Mesendoderm (in vitro differentiated cells): ENCODE measurements around the gene KDM4B.
A peak's percentile ranks its signal among the peaks of the same experiment; 100 is the strongest.

Source experiments
- DNase-seq: peaks from one replicate; pipeline ENCODE4 v3.0.0; 2013
- H2AK5ac ChIP-seq: 2 replicates; pipeline ENCODE4 v1.6.1; 2013; ENCODE audit warnings: low read length, inconsistent platforms
- H2BK120ac ChIP-seq: 2 replicates; pipeline ENCODE4 v1.6.1; 2013; ENCODE audit warnings: low read depth, mild to moderate bottlenecking, low read length, moderate library complexity, mixed read lengths
- H2BK15ac ChIP-seq: replicated peaks from 2 replicates; pipeline ENCODE4 v1.6.1; 2013; ENCODE audit warnings: low read depth, mild to moderate bottlenecking, moderate library complexity
- H2BK5ac ChIP-seq: 2 replicates; pipeline ENCODE4 v1.6.1; 2013; ENCODE audit warnings: low read length, inconsistent platforms
- H3K18ac ChIP-seq: 2 replicates; pipeline ENCODE4 v1.6.1; 2013; ENCODE audit warnings: mild to moderate bottlenecking, low read length, mixed read lengths
- H3K23ac ChIP-seq: one replicate; pipeline ENCODE4 v1.6.1; 2013; ENCODE audit warnings: low read length
- H3K27ac ChIP-seq: 2 replicates; pipeline ENCODE4 v1.5.1; 2013; ENCODE audit warnings: low read depth, mild to moderate bottlenecking, inconsistent platforms, low read length, moderate library complexity
- H3K27me3 ChIP-seq: 2 replicates; pipeline ENCODE4 v1.6.1; 2013; ENCODE audit warnings: low read length, control low read depth, mild to moderate bottlenecking, inconsistent platforms; ENCODE audit not compliant: insufficient read depth, poor library complexity
- H3K36me3 ChIP-seq: 2 replicates; pipeline ENCODE4 v1.6.1; 2013; ENCODE audit warnings: low read length, inconsistent platforms; ENCODE audit not compliant: control insufficient read depth, insufficient read depth
- H3K4ac ChIP-seq: one replicate; pipeline ENCODE4 v1.6.1; 2013; ENCODE audit warnings: low read depth, mild to moderate bottlenecking, low read length, moderate library complexity
- H3K4me1 ChIP-seq: 2 replicates; pipeline ENCODE4 v1.6.1; 2013; ENCODE audit warnings: low read depth, low read length, inconsistent platforms; ENCODE audit not compliant: control insufficient read depth
- H3K4me2 ChIP-seq: 2 replicates; pipeline ENCODE4 v1.6.1; 2013; ENCODE audit warnings: low read length
- H3K4me3 ChIP-seq: 2 replicates; pipeline ENCODE4 v1.5.1; 2013; ENCODE audit warnings: mild to moderate bottlenecking, low read length
- H3K56ac ChIP-seq: one replicate; pipeline ENCODE4 v1.6.1; 2013; ENCODE audit warnings: low read length
- H3K79me1 ChIP-seq: 2 replicates; pipeline ENCODE4 v1.6.1; 2013; ENCODE audit warnings: low read length, inconsistent platforms
- H3K79me2 ChIP-seq: 2 replicates; pipeline ENCODE4 v1.6.1; 2013; ENCODE audit warnings: mild to moderate bottlenecking, low read length; ENCODE audit not compliant: control insufficient read depth, insufficient read depth
- H3K9ac ChIP-seq: 2 replicates; pipeline ENCODE4 v1.6.1; 2013; ENCODE audit warnings: low read length, inconsistent platforms
- H4K5ac ChIP-seq: one replicate; pipeline ENCODE4 v1.6.1; 2013; ENCODE audit warnings: low read length
- H4K8ac ChIP-seq: one replicate; pipeline ENCODE4 v1.6.1; 2013; ENCODE audit warnings: low read depth, mild to moderate bottlenecking, control low read depth, low read length, moderate library complexity
- WGBS: extraction: QIAGEN DNeasy Blood & Tissue Kit; methylation state at CpG from one replicate; pipeline ENCODE4 v1.1.7; 2013; ENCODE audit warnings: low lambda C conversion rate, missing lambda C conversion rate; ENCODE audit not compliant: insufficient coverage; ENCODE audit errors: extremely low coverage; 5-methylcytosine and 5-hydroxymethylcytosine counted together

The KDM4B gene

DNA sequence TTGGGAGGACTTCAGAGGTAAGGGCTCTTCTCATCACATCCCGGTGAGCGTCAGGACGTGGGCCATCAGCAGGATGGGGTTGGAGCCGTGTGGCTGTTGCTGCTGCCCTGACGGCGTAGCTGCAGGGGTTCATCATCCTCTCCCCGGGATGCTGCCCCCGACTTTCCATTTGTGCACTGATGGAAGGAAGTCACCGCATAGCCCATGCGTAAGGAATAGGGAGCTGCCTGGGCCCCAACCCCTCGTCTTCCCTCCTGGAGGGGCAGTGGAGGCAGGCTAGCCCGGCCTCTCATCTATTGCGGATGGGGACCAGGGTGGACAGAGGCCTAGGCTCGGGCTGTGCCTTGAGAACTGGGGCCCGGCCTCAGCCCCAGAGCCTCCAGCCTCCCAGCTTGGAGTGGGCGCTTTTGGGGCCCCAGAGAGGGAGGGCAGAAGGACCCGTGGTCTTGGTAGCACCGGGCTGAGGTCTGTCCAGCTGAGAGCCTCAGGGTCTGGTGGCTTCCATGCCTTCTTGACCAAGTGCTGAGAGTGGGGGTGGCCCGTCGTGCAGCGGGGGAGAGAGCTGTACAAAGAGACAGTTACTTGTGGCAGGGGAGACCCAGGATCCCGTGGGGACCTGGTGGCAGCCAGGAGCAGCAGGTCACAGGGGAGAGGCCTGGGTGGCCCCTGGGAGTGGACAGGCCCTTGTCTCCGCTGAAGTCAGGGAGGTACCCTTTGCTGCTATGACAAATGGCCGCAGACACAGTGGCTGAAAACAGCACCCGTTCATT, 44.0 kb downstream of the KDM4B start:
- H3K79me1 ChIP-seq, result peaks cover 7% of the 10 kb centered on the region
- no peaks in the 10 kb centered on the region for H3K4me1 ChIP-seq
- no peak overlapping the region for H3K4me3 ChIP-seq
- H3K79me2 ChIP-seq, result peaks cover 3% of the 10 kb centered on the region
- H3K27me3 ChIP-seq, result no peaks in the 10 kb centered on the region
- H2BK5ac ChIP-seq, result no peak overlapping the region
- H3K23ac ChIP-seq, result no peak overlapping the region
- H3K18ac ChIP-seq, result no peak overlapping the region
- no peaks in the 10 kb centered on the region for H3K36me3 ChIP-seq
- no peak overlapping the region for H3K4me2 ChIP-seq
- DNase-seq, result no peak
- no peak overlapping the region for H2BK120ac ChIP-seq
- no peak overlapping the region for H4K8ac ChIP-seq
- H2AK5ac ChIP-seq, result no peak overlapping the region
- no peak overlapping the region for H3K9ac ChIP-seq
- H2BK15ac ChIP-seq, result no peak overlapping the region
- no peak overlapping the region for H3K27ac ChIP-seq
- H3K4ac ChIP-seq, result no peak overlapping the region
- no CpG with 5 or more reads among the region's 25 CpGs for WGBS
- H3K56ac ChIP-seq, result no peak overlapping the region
- H4K5ac ChIP-seq, result no peak overlapping the region

DNA sequence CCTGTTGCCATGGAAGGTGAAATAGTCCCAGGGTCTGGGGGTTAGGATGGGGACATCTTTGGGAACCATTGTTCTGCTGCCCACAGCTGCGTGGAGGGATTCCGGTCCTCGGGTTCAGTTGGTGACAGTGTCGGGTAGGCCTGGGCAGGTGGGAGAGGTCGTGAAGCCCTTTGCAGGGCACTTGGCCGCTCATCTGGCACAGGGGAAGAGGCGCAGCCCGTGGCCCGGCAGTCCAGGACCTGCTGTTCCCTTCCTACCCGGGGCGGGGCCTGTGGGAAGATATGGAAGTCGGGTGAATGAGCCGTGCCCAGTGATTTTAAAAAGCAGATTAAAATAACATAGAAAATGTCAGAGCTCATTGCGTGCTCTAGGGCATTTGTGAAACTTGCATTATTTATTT, 44.8 kb downstream of the KDM4B start:
- Histone ChIP-seq H4K8ac (no peak overlapping the region), H3K79me1 (peaks cover 7% of the 10 kb centered on the region), H3K27ac (no peak overlapping the region), H2BK15ac (no peak overlapping the region), H3K4me2 (no peak overlapping the region), H3K4me1 (no peaks in the 10 kb centered on the region), H2BK5ac (no peak overlapping the region), H2AK5ac (no peak overlapping the region), H3K9ac (no peak overlapping the region), H3K36me3 (no peaks in the 10 kb centered on the region), H3K18ac (no peak overlapping the region), H3K79me2 (peaks cover 3% of the 10 kb centered on the region), H3K56ac (no peak overlapping the region), H2BK120ac (no peak overlapping the region), H3K4me3 (no peak overlapping the region), H3K4ac (no peak overlapping the region), H3K27me3 (no peaks in the 10 kb centered on the region), H4K5ac (no peak overlapping the region), H3K23ac (no peak overlapping the region)
- WGBS, result no CpG with 5 or more reads among the region's 14 CpGs
- no peak for DNase-seq

DNA sequence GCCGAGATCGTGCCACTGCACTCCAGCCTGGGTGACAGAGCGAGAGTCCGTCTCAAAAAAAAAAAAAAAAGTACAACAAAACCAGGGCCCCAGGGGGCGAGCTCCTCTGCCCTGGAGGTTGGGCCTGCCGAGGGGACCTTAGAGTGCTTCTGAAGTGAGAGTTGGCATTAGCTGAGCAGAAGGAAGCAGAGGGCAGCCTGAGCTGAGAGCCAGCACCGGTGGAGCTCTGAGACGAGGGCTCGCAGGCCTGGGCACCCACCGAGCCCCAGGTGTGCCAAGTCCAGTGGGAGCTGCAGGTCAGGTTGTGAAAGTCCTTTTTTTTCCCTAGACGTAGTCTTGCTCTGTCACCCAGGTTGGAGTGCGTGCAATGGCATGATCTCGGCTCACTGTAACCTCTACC, 46.0 kb downstream of the KDM4B start:
- no peaks in the 10 kb centered on the region for H3K27me3 ChIP-seq
- H3K4me1 ChIP-seq, result no peaks in the 10 kb centered on the region
- H3K36me3 ChIP-seq, result no peaks in the 10 kb centered on the region
- H2AK5ac ChIP-seq, result no peak overlapping the region
- H3K23ac ChIP-seq, result no peak overlapping the region
- peaks cover 9% of the 10 kb centered on the region for H3K79me1 ChIP-seq
- H3K4me2 ChIP-seq, result no peak overlapping the region
- H4K8ac ChIP-seq, result no peak overlapping the region
- peaks cover 2% of the 10 kb centered on the region for H3K79me2 ChIP-seq
- H3K18ac ChIP-seq, result no peak overlapping the region
- no peak overlapping the region for H4K5ac ChIP-seq
- no peak for DNase-seq
- H3K4me3 ChIP-seq, result no peak overlapping the region
- no peak overlapping the region for H2BK120ac ChIP-seq
- H3K4ac ChIP-seq, result no peak overlapping the region
- H2BK5ac ChIP-seq, result no peak overlapping the region
- no peak overlapping the region for H3K9ac ChIP-seq
- no peak overlapping the region for H3K56ac ChIP-seq
- WGBS, result no CpG with 5 or more reads among the region's 13 CpGs
- no peak overlapping the region for H3K27ac ChIP-seq
- H2BK15ac ChIP-seq, result no peak overlapping the region

DNA sequence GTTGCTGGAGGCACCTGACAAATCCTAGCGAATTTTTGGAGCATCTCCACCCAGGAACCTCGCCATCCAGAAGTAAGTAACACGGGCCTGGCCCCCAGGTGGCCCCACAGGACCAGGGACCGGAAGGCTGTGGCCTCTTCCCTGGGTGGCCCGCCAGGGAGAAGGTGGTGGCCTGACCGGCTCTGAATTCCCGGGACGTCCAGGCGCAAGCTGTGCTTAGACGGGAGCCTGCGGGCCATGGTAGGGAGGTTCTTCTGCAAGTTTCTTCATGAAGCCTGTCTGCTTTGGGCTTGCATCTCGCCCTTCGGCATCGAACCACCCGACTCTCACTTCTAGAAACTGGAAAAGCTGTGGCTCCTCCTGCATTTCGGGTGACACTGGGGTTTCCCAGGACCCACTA, 47.4 kb downstream of the KDM4B start:
- Histone ChIP-seq H3K56ac (no peak overlapping the region), H2BK5ac (no peak overlapping the region), H2AK5ac (no peak overlapping the region), H3K27ac (no peak overlapping the region), H3K4ac (no peak overlapping the region), H3K4me3 (no peak overlapping the region), H3K36me3 (no peaks in the 10 kb centered on the region), H2BK120ac (no peak overlapping the region), H3K4me2 (no peak overlapping the region), H3K23ac (no peak overlapping the region), H3K4me1 (no peaks in the 10 kb centered on the region), H3K18ac (no peak overlapping the region), H4K8ac (no peak overlapping the region), H3K27me3 (no peaks in the 10 kb centered on the region), H2BK15ac (no peak overlapping the region), H3K79me2 (no peaks in the 10 kb centered on the region), H4K5ac (no peak overlapping the region), H3K9ac (no peak overlapping the region), H3K79me1 (peaks cover 3% of the 10 kb centered on the region)
- no peak for DNase-seq
- WGBS, result no CpG with 5 or more reads among the region's 16 CpGs

DNA sequence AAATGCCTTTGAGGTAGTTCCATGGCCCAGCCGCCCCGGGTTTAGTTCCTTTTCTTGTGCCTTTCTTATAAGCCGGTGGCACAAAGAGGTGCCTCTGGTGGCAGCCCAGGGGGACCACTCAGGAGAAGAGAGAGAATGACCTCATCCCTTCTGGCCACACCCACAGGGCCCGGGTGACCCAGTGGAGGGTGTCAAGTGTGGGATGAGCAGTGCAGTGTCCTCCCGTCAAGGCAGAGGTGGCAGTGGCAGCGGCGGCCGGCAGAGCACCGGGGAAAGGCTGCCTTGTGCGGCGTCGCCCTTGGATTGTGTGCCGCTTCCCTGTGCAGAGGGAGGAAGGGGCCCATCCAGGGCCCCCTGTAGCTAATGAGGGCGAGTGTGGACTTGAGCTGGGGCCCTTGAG, 47.9 kb downstream of the KDM4B start:
- no peak overlapping the region for H3K23ac ChIP-seq
- no peak overlapping the region for H3K56ac ChIP-seq
- no peak overlapping the region for H2BK15ac ChIP-seq
- no peaks in the 10 kb centered on the region for H3K79me2 ChIP-seq
- no peak overlapping the region for H4K8ac ChIP-seq
- WGBS, result no CpG with 5 or more reads among the region's 14 CpGs
- no peak overlapping the region for H3K4me2 ChIP-seq
- no peak overlapping the region for H3K4me3 ChIP-seq
- H3K4me1 ChIP-seq, result no peaks in the 10 kb centered on the region
- H2BK5ac ChIP-seq, result no peak overlapping the region
- H3K36me3 ChIP-seq, result no peaks in the 10 kb centered on the region
- no peaks in the 10 kb centered on the region for H3K27me3 ChIP-seq
- H3K18ac ChIP-seq, result no peak overlapping the region
- H2AK5ac ChIP-seq, result no peak overlapping the region
- H3K4ac ChIP-seq, result no peak overlapping the region
- no peak overlapping the region for H2BK120ac ChIP-seq
- DNase-seq, result peak; percentile 28
- no peak overlapping the region for H3K9ac ChIP-seq
- no peak overlapping the region for H4K5ac ChIP-seq
- no peak overlapping the region for H3K27ac ChIP-seq
- peaks cover 3% of the 10 kb centered on the region for H3K79me1 ChIP-seq

DNA sequence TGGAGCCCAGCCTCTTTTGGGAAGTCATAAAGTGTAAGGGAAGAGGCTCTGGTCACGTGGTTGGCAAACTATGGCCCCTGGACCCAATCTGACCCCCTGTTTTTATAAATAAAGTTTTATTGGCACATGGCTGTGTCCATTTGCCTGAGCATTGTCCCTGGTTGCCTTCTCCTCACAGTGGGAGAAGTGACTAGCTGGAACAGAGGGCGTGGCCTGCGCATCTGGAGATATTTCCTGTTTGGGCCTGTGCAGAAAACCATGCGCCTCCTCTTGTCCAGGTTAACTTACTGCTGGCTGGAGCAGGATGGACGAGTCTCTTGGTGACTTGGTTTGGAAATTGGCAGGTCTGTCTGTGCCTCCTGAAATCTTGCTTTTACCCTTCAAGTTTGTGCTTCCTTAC, 48.3 kb downstream of the KDM4B start:
- Histone ChIP-seq H3K9ac (no peak overlapping the region), H2AK5ac (no peak overlapping the region), H3K27ac (no peak overlapping the region), H3K36me3 (no peaks in the 10 kb centered on the region), H3K4me1 (no peaks in the 10 kb centered on the region), H3K56ac (no peak overlapping the region), H3K18ac (no peak overlapping the region), H3K4me3 (no peak overlapping the region), H2BK5ac (no peak overlapping the region), H4K5ac (no peak overlapping the region), H2BK120ac (no peak overlapping the region), H3K4ac (no peak overlapping the region), H3K27me3 (no peaks in the 10 kb centered on the region), H3K79me1 (peaks cover 6% of the 10 kb centered on the region), H3K23ac (no peak overlapping the region), H4K8ac (no peak overlapping the region), H3K4me2 (no peak overlapping the region), H3K79me2 (no peaks in the 10 kb centered on the region), H2BK15ac (no peak overlapping the region)
- WGBS, result no CpG with 5 or more reads among the region's 5 CpGs
- DNase-seq, result no peak
